AG08396 (cell line): Measurements from ENCODE around the gene SRRM4.
"Not testable (repeated sequence)": the region's sequence is repeated elsewhere in the genome, so short reads cannot be mapped to it uniquely, and the experiment has no call there.

Source experiments
- DNase-seq: peaks from one replicate; pipeline ENCODE4 v3.0.0; 2012; ENCODE audit warnings: low spot score, mixed read lengths

The SRRM4 gene

DNA sequence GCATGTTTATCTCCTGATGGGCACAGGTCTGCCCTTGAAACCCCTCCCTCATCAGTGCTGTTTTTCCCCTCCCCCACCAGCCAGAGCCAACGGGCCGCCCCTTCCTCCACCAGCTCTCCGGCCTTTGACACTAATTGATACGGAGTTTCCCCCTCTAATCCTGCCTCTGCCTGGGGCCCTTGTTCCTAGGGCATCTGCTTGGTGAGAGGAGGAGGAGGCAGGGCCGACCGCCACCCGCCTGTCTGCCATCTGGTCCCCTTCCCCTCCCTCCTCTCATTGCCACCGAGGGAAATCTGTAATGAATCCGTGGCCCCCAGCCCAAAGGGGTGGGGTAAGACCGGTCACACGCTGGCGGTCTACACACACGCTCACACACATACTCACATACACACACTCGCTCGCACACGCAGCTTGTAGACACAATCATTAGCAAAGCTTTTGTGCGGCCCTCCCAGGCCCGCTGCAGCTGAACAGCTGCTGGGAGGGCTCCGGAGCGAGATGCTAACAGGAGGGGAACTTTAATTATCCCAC is 27.4 kb downstream of the SRRM4 start:
- no peak for DNase-seq

- no peak for DNase-seq
Observed at GRCh38 chr12:119011231-119011630, 29.9 kb downstream of the SRRM4 start.

DNA sequence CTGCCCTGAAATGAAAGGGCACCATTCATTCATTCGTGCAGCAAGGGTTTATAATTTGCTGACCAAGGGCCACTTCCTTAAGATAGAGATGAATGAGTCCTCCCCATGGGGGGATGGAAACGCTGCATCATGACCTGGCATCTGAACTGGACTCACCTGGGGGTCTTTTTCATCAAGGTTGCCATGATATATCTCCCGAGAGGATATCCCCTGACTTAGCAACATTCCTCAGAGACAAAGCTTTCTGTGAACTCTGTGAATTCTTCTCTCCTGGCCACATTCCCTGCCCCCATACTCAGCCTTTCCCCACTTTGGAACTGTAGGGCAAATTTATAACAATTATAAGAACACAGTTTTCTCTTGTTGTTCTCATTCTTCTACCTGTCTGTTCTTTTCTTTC is 30.8 kb downstream of the SRRM4 start:
- DNase-seq, result no peak

- DNase-seq, result no peak
Observed at GRCh38 chr12:119013023-119013422, 31.7 kb downstream of the SRRM4 start.

- DNase-seq, result no peak
Observed at GRCh38 chr12:119014368-119014767, 33.0 kb downstream of the SRRM4 start.

- no peak for DNase-seq
Observed at GRCh38 chr12:119016715-119017114, 35.4 kb downstream of the SRRM4 start.

GRCh38 chr12:119019166-119019565 is 37.8 kb downstream of the SRRM4 start:
- DNase-seq, result no peak

DNA sequence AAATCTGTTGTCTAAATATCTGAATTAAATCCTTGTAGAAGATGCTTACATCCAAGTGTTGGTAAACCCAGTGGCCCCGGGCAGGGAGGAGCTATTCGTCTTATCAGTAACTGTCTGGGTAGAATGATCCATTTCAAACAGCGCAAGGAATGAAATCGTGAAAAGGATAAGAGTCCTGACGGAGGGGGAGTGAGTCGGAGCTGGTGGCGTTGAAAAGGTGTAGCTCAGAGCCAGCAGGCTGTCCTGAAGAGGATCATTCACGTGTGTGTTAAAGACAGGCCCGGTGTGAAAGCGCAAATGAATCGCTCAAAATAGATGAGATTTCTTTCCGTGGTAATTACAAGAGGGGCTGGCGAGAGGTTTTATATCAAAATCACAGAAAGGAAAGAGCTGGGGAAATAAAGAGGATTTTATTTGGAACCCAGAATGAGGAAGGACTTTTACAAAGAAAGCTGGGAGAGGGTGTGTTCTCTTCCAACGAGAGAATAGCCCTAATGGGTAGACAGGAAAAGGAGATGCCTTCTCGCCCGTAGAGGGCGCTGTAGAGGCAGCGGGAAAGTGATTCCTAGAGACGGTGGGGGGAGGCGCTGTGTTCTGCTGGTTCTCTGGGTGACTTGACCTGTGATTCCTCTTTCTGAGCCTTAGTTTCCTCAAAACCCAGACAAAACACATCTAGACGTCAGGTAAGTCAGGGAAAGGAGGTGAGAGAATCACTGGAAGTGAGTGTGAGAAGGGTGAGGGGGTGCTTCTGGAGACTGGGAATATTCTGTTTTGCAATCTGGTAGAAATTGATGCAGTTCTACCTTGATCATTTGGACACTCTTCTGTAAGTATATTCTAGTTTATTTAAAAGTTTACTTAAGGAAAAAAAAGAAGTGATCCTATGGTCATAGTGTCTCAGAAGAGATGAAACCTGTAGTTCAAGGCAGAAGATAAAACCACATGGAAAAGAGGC is 39.3 kb downstream of the SRRM4 start:
- no peak for DNase-seq

GRCh38 chr12:119024356-119024755 is 43.0 kb downstream of the SRRM4 start:
- DNase-seq, result no peak

GRCh38 chr12:119025786-119026185 is 44.4 kb downstream of the SRRM4 start:
- DNase-seq, result no peak

- not testable (repeated sequence) for DNase-seq
Observed at GRCh38 chr12:119033332-119033731, 52.0 kb downstream of the SRRM4 start.

DNA sequence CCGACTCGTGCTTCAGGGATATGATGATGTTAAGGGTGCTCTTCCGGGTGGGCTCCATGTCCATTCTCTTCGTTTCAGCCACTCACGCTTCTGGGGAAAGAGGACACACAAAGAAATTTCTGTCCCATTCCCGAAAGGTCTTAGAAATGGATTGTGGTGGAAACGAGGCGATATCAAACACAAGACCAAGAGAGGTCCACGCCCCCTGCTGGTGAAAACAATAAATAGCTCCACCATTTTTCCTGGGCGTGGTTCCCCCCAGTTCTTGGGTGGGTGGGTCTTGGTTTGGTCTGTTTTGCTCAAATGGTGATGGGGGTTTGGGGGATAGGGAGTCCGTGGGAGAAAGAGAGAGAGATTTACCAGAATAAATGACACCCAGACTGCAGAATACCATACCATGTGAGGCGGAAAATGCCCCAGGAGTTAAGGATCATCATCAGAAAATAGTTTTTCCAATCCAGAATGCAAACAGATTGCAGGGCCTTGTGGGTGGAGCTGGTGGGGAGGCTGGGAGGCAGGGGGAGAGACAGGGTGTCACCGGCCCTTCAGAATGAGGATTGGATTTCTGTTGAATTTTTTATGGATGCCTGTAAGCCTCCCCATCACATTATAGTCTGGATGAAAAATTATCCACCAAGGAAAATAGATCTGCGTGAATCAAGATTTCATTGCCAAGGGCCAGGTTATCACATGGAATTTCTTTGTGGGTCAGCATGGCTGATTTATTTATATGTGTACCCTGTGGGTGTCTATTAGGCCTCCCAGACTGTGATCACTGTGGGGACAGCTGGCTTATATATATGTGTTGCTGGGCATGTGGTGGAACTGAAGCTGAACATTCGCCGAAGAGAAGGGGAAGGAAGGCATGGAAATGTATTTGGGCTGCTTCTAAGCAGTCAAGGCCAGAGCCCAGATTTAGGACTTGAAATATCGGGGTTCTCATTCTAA is 55.8 kb downstream of the SRRM4 start:
- peak; percentile 11 for DNase-seq

DNA sequence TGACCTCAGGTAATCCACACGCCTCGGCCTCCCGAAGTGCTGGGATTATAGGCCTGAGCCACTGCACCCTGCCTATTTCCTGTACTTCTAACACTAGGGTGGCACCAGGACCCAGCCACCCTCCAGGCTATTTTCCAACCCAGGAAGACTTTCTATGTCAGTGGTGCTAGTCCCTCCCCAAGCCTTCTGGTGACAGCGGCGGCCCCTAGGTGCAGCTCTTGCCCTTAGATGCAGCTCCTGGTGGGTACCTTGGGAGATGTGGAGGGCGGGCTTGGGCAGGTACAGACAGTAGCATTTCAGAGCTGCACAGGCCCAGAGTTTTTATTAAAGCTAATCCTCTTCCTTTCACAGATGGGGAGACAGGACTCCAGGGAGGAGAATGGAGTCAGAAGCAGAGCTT is 62.8 kb downstream of the SRRM4 start:
- DNase-seq, result no peak

DNA sequence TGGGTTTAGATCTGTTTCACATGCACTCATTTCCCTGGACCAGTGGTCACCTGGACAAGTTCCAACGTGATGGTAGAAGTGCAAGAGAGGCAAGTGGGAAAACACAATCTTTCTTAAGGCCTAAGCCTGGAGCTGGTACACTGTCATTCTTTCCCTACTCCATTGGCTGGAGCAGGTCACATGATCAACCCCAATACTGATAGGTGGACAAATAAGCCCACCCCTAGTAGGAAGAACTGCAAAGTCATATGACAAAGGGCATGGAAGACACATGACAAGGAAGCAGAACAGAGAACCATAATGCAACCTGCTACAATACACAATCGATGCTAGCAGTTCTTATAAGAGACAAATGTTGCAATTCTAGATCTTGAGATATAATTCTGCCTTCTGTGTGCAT is 66.3 kb downstream of the SRRM4 start:
- no peak for DNase-seq

GRCh38 chr12:119050663-119051062 is 69.3 kb downstream of the SRRM4 start:
- no peak for DNase-seq

DNA sequence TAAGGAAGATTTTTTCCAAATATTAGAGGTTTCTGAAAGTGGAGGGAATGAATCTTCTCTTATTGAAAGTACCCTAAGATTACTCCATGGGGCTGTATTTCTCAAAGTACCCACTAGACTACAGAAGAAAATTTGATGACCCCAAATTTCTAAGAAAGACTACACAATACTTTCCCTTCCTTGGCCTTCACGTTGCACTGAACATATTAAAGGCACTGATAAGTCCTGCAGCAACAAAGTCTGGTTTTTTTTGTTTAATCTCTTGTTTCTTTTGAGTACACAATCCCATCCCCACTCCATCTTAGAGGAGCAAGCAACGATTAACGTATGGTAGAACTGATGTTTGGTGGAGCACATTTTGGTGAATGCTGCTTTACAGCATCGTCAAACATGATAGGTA is 70.1 kb downstream of the SRRM4 start:
- DNase-seq, result no peak

GRCh38 chr12:119052001-119052400 is 70.7 kb downstream of the SRRM4 start:
- no peak for DNase-seq

DNA sequence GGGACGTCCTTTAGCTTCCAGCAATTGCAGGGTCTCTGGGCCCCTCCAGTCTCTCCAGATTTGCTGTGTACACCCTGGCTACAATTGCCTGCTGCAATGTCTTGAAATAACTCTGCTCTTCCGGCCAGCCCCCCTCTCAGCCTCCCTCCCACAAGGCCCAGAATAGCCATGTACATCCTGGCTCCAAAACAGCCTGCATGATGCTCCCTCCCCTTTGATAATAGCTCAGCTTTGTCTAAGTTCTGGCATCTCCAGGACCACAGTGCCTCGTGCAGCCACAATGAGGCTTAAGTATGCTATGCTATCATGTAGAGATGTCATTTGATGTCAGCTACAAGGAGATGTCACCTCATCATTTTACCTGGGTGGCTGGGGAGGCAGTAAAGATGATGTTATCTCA is 74.6 kb downstream of the SRRM4 start:
- no peak for DNase-seq

DNA sequence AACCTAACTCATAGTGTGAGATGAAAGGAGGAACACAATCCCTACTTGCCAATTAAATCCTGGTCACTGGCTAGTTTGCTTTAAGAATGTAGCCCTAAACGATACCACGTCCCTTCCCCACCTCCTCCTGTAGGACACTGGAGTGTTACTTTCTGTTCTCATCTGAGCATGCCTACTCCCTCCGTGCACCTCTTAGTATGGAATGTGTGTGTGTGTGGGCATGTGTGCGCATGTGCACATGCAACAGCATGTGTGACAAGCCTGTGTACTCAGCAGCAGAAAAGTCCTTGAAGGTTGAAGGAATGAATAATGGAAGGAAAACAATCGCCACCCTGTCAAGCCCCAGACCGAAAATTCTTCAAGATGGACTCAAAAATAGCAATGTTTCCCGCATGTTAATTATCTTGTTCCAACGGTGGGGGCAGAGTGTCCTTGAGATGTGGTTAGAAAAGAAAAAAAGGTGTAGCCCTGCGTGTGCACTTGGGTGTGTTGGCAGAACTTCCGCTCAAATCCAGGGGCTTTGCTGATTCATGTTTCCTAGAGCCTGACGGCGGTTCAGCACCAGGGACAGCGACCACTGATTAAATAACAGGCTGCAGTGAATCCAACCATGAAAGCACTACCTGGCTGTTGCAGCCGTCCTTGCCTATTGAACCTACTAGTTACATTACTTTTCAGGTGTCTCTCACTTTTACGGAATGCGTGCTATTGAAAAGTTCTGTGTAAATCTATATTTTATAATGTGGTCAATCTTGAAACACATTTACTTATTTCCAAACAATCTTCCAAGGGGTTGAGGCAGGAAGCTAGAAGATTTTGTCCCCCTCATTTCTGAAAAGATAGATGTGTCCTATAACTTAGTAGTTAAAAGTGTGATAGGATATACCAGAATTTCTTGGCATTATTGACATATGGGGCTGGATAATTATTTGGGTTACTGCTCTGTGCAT is 79.8 kb downstream of the SRRM4 start:
- DNase-seq, result peak; percentile 20

GRCh38 chr12:119068129-119068856 is 87.0 kb downstream of the SRRM4 start:
- DNase-seq, result no peak
